Measurements from ENCODE around the gene PELI3.

DNA sequence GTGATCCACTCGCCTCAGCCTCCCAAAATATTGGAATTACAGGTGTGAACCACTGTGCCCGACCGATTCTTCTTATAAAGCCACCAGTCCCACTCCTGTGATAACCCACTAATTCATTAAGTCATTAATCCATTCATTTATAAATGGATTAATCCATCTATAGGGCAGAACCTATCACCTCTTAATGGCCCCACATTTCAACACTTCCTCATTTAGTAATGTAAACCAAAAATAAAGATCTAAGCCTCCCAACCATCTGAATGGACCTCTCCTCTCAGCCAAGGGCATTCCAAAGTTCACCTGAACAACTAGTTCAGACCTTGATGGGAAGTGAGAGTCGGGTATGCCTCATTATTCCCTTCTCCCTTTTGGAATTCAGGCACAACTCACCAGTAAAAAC is 18.2 kb upstream of the PELI3 start:
- TF ChIP-seq POLR2AphosphoS5 (IDR thresholded peaks at IDR 0.05), result no peak
- TF ChIP-seq, protein P1, sequence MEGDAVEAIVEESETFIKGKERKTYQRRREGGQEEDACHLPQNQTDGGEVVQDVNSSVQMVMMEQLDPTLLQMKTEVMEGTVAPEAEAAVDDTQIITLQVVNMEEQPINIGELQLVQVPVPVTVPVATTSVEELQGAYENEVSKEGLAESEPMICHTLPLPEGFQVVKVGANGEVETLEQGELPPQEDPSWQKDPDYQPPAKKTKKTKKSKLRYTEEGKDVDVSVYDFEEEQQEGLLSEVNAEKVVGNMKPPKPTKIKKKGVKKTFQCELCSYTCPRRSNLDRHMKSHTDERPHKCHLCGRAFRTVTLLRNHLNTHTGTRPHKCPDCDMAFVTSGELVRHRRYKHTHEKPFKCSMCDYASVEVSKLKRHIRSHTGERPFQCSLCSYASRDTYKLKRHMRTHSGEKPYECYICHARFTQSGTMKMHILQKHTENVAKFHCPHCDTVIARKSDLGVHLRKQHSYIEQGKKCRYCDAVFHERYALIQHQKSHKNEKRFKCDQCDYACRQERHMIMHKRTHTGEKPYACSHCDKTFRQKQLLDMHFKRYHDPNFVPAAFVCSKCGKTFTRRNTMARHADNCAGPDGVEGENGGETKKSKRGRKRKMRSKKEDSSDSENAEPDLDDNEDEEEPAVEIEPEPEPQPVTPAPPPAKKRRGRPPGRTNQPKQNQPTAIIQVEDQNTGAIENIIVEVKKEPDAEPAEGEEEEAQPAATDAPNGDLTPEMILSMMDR (IDR thresholded peaks at IDR 0.05), result no peak
- no peak for TF ChIP-seq POLR2A (IDR thresholded peaks at IDR 0.05)

Data from stomach (tissue), 4 donors.